ENCODE results near the gene CELF5.
"Not testable (repeated sequence)": the region's sequence is repeated elsewhere in the genome, so short reads cannot be mapped to it uniquely, and the experiment has no call there.

The CELF5 gene

GRCh38 chr19:3192228-3192635 lies 32.2 kb upstream of the CELF5 start:
- TF ChIP-seq TAF1 (IDR thresholded peaks at IDR 0.05; ENCODE audit: borderline replicate concordance, low read depth, low read length) (no peak), POLR2AphosphoS5 (IDR thresholded peaks at IDR 0.05; ENCODE audit: low read depth, low read length) (no peak), POLR2A (IDR thresholded peaks at IDR 0.05; ENCODE audit: low read depth, low read length) (no peak)
- FAIRE-seq (no peak), DNase-seq (ENCODE audit: insufficient read length) (no peak)

GRCh38 chr19:3192684-3193083 lies 31.8 kb upstream of the CELF5 start:
- FAIRE-seq (no peak), DNase-seq (ENCODE audit: insufficient read length) (no peak)
- TF ChIP-seq TAF1 (IDR thresholded peaks at IDR 0.05; ENCODE audit: borderline replicate concordance, low read depth, low read length) (no peak), POLR2A (IDR thresholded peaks at IDR 0.05; ENCODE audit: low read depth, low read length) (no peak)

- DNase-seq (ENCODE audit: insufficient read length) (no peak), FAIRE-seq (no peak)
- TF ChIP-seq TAF1 (IDR thresholded peaks at IDR 0.05; ENCODE audit: borderline replicate concordance, low read depth, low read length), result no peak
- no peak for TF ChIP-seq POLR2A (IDR thresholded peaks at IDR 0.05; ENCODE audit: low read depth, low read length)
- TF ChIP-seq POLR2AphosphoS5 (IDR thresholded peaks at IDR 0.05; ENCODE audit: low read depth, low read length), result no peak
Measured at GRCh38 chr19:3193256-3194105, 31.0 kb upstream of the CELF5 start.

- no peak for FAIRE-seq
- DNase-seq (ENCODE audit: insufficient read length), result no peak
- TF ChIP-seq POLR2AphosphoS5 (IDR thresholded peaks at IDR 0.05; ENCODE audit: low read depth, low read length) (no peak), POLR2A (IDR thresholded peaks at IDR 0.05; ENCODE audit: low read depth, low read length) (no peak), TAF1 (IDR thresholded peaks at IDR 0.05; ENCODE audit: borderline replicate concordance, low read depth, low read length) (no peak)
Measured at GRCh38 chr19:3194106-3195087, 30.1 kb upstream of the CELF5 start.

GRCh38 chr19:3196064-3196932 lies 28.2 kb upstream of the CELF5 start:
- DNase-seq (ENCODE audit: insufficient read length) (no peak), FAIRE-seq (no peak)
- no peak for TF ChIP-seq POLR2A (IDR thresholded peaks at IDR 0.05; ENCODE audit: low read depth, low read length)

- FAIRE-seq, result no peak
- TF ChIP-seq TAF1 (IDR thresholded peaks at IDR 0.05; ENCODE audit: borderline replicate concordance, low read depth, low read length) (no peak), POLR2AphosphoS5 (IDR thresholded peaks at IDR 0.05; ENCODE audit: low read depth, low read length) (no peak), POLR2A (IDR thresholded peaks at IDR 0.05; ENCODE audit: low read depth, low read length) (no peak)
- no peak for DNase-seq (ENCODE audit: insufficient read length)
Measured at GRCh38 chr19:3196933-3197205, 27.6 kb upstream of the CELF5 start.

GRCh38 chr19:3198901-3199700 lies 25.4 kb upstream of the CELF5 start:
- FAIRE-seq, result no peak
- DNase-seq (ENCODE audit: insufficient read length), result no peak
- TF ChIP-seq POLR2AphosphoS5 (IDR thresholded peaks at IDR 0.05; ENCODE audit: low read depth, low read length) (no peak), TAF1 (IDR thresholded peaks at IDR 0.05; ENCODE audit: borderline replicate concordance, low read depth, low read length) (no peak), POLR2A (IDR thresholded peaks at IDR 0.05; ENCODE audit: low read depth, low read length) (no peak)

- DNase-seq (ENCODE audit: insufficient read length) (no peak), FAIRE-seq (no peak)
- TF ChIP-seq POLR2A (IDR thresholded peaks at IDR 0.05; ENCODE audit: low read depth, low read length) (no peak), TAF1 (IDR thresholded peaks at IDR 0.05; ENCODE audit: borderline replicate concordance, low read depth, low read length) (no peak), POLR2AphosphoS5 (IDR thresholded peaks at IDR 0.05; ENCODE audit: low read depth, low read length) (no peak)
Measured at GRCh38 chr19:3201072-3201700, 23.3 kb upstream of the CELF5 start.

- TF ChIP-seq POLR2A (IDR thresholded peaks at IDR 0.05; ENCODE audit: low read depth, low read length), result no peak
- TF ChIP-seq TAF1 (IDR thresholded peaks at IDR 0.05; ENCODE audit: borderline replicate concordance, low read depth, low read length), result no peak
- TF ChIP-seq POLR2AphosphoS5 (IDR thresholded peaks at IDR 0.05; ENCODE audit: low read depth, low read length), result no peak
- no peak for FAIRE-seq
- no peak for DNase-seq (ENCODE audit: insufficient read length)
Measured at GRCh38 chr19:3201911-3202310, 22.6 kb upstream of the CELF5 start.

- no peak for FAIRE-seq
- TF ChIP-seq TAF1 (IDR thresholded peaks at IDR 0.05; ENCODE audit: borderline replicate concordance, low read depth, low read length), result no peak
- TF ChIP-seq POLR2AphosphoS5 (IDR thresholded peaks at IDR 0.05; ENCODE audit: low read depth, low read length), result no peak
- no peak for TF ChIP-seq POLR2A (IDR thresholded peaks at IDR 0.05; ENCODE audit: low read depth, low read length)
Measured at GRCh38 chr19:3202346-3202745, 22.1 kb upstream of the CELF5 start.

GRCh38 chr19:3202895-3203294 lies 21.6 kb upstream of the CELF5 start:
- not testable (repeated sequence) for DNase-seq (ENCODE audit: insufficient read length); FAIRE-seq

More at GRCh38 chr19:3202346-3202745, 22.1 kb upstream of the CELF5 start:
- DNase-seq (ENCODE audit: insufficient read length), result no peak
